HG02973 (cell line): ENCODE measurements around the gene TSC22D3.

Experiments
- ATAC-seq: cut with Tn5 transposase; IDR thresholded peaks from one replicate; pipeline ENCODE4 v1.9.1; 2021; ENCODE audit warnings: moderate library complexity; ENCODE audit not compliant: unreplicated experiment

Gene TSC22D3

GRCh38 chrX:107760304-107761077 lies 15.1 kb downstream of the TSC22D3 start:
- ATAC-seq, result no peak

- no peak for ATAC-seq
Observed at GRCh38 chrX:107758231-107758766, 17.3 kb downstream of the TSC22D3 start.

- no peak for ATAC-seq
Observed at GRCh38 chrX:107755721-107756120, 19.9 kb downstream of the TSC22D3 start.

GRCh38 chrX:107753187-107753586 lies 22.4 kb downstream of the TSC22D3 start:
- ATAC-seq, result no peak

GRCh38 chrX:107752714-107753113 lies 22.9 kb downstream of the TSC22D3 start:
- no peak for ATAC-seq

GRCh38 chrX:107752043-107752442 lies 23.5 kb downstream of the TSC22D3 start:
- no peak for ATAC-seq

- no peak for ATAC-seq
Observed at GRCh38 chrX:107750861-107751445, 24.6 kb downstream of the TSC22D3 start.

- ATAC-seq, result no peak
Observed at GRCh38 chrX:107750263-107750662, 25.3 kb downstream of the TSC22D3 start.

- ATAC-seq, result no peak
Observed at GRCh38 chrX:107748506-107748905, 27.1 kb downstream of the TSC22D3 start.

- no peak for ATAC-seq
Observed at GRCh38 chrX:107747596-107748161, 27.9 kb downstream of the TSC22D3 start.

GRCh38 chrX:107744868-107745267 lies 30.7 kb downstream of the TSC22D3 start:
- no peak for ATAC-seq

- no peak for ATAC-seq
Observed at GRCh38 chrX:107743995-107744394, 31.6 kb downstream of the TSC22D3 start.

- no peak for ATAC-seq
Observed at GRCh38 chrX:107742700-107743191, 32.8 kb downstream of the TSC22D3 start.

GRCh38 chrX:107741404-107741790 lies 34.2 kb downstream of the TSC22D3 start:
- ATAC-seq, result peak; percentile 17

- ATAC-seq, result no peak
Observed at GRCh38 chrX:107739541-107739940, 36.0 kb downstream of the TSC22D3 start.

GRCh38 chrX:107738768-107739167 lies 36.8 kb downstream of the TSC22D3 start:
- ATAC-seq, result no peak

GRCh38 chrX:107738272-107738671 lies 37.3 kb downstream of the TSC22D3 start:
- no peak for ATAC-seq

GRCh38 chrX:107736781-107737531 lies 38.6 kb downstream of the TSC22D3 start:
- no peak for ATAC-seq

GRCh38 chrX:107734646-107735045 lies 40.9 kb downstream of the TSC22D3 start:
- no peak for ATAC-seq

GRCh38 chrX:107733686-107734085 lies 41.9 kb downstream of the TSC22D3 start:
- no peak for ATAC-seq

GRCh38 chrX:107731831-107732502 lies 43.6 kb downstream of the TSC22D3 start:
- ATAC-seq, result no peak
